Ishikawa (cell line): ENCODE data around the gene PTPRM.

Source experiments
- CEBPB ChIP-seq: IDR thresholded peaks from 2 replicates; pipeline ENCODE4 v1.6.1; 2012
- CREB1 ChIP-seq: IDR thresholded peaks from 2 replicates; pipeline ENCODE4 v1.6.1; 2012; ENCODE audit warnings: low read depth
- EGR1 ChIP-seq: IDR thresholded peaks from 2 replicates; pipeline ENCODE4 v1.6.1; 2012
- EP300 ChIP-seq: IDR thresholded peaks from 2 replicates; pipeline ENCODE4 v1.6.1; 2012; ENCODE audit warnings: borderline replicate concordance
- FOXM1 ChIP-seq: IDR thresholded peaks from 2 replicates; pipeline ENCODE4 v1.6.1; 2012; ENCODE audit warnings: low read depth, borderline replicate concordance
- NFIC ChIP-seq: IDR thresholded peaks from 2 replicates; pipeline ENCODE4 v1.6.1; 2012
- RAD21 ChIP-seq: IDR thresholded peaks from 2 replicates; pipeline ENCODE4 v1.6.1; 2012; ENCODE audit warnings: low read depth
- TAF1 ChIP-seq: IDR thresholded peaks from 2 replicates; pipeline ENCODE4 v1.6.1; 2012; ENCODE audit warnings: low read depth, mild to moderate bottlenecking
- TCF12 ChIP-seq: IDR thresholded peaks from 2 replicates; pipeline ENCODE4 v1.6.1; 2012; ENCODE audit warnings: low read depth
- TEAD4 ChIP-seq: IDR thresholded peaks from 2 replicates; pipeline ENCODE4 v1.6.1; 2012
- YY1 ChIP-seq: IDR thresholded peaks from 2 replicates; pipeline ENCODE4 v1.6.1; 2012; ENCODE audit warnings: low read depth
- ZBTB7A ChIP-seq: IDR thresholded peaks from 2 replicates; pipeline ENCODE4 v1.6.1; 2012; ENCODE audit warnings: low read depth
- TF ChIP-seq, protein P1 (sequence below): IDR thresholded peaks from 2 replicates; pipeline ENCODE4 v1.6.1; 2012
- TF ChIP-seq, protein P2 (sequence below): IDR thresholded peaks from 2 replicates; pipeline ENCODE4 v1.6.1; 2012
- TF ChIP-seq, protein P3 (sequence below): IDR thresholded peaks from 2 replicates; pipeline ENCODE4 v1.6.1; 2012; ENCODE audit warnings: low read depth, mild to moderate bottlenecking

The PTPRM gene

DNA sequence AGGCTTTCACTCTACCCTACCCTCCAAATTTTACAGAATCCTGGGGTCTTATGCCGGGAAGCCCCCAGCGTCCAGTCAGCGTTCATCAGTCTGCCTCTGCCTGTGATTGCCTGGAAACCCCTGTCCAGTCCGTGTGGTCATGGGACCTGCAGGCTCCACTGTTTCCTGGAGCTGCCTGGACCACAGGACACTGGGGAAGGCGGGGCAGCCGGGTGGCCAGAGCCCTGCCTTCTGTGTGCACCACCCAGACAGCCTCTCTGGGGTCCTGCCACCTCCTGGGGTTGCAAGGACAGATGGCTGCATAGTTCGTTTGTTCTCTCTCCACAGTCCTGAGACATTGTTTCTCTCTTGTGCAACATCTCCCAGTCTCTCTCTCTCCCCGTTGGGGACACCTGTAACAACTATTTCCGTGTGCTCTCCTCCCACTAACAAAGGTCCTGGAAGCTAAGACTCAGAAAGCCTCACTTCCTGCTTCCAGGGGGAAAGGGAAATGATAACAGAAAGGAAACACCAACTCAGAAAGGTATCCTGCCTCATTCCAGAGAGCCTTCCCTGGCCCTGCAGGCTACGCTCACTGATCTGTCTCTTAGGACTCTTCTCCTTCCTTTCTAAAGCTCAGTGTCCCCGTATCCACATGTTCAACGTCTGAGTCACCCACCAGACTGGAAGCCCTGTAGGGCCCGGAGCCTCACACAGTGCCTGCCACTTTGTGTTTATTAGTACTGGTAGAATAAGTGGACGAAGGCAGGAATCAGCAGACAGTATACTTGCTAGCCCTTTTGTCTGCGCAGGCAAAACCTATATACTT lies 849.3 kb downstream of the PTPRM start:
- TF ChIP-seq, protein P1, sequence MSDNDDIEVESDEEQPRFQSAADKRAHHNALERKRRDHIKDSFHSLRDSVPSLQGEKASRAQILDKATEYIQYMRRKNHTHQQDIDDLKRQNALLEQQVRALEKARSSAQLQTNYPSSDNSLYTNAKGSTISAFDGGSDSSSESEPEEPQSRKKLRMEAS: no peak

DNA sequence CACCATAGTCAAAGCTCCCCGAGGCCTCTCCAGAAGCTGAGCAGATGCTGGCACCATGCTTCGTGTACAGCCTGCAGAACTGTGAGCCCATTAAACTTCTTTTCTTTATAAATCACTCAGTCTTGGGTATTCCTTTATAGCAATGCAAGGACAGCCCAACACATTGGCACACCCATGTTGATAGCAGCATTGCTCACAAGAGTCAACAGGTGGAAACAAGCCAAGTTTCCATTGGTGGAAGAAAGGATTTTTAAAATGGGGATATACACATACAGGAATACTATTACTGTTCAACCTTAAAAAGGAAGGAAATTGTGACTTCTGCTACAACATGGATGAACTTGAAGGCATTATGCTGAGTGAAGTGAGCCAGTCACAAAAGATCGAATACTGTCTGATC lies 855.3 kb downstream of the PTPRM start:
- TF ChIP-seq TEAD4 (no peak), RAD21 (no peak), TAF1 (no peak), EGR1 (no peak), FOXM1 (no peak), CEBPB (no peak), YY1 (no peak), CREB1 (no peak), EP300 (no peak), NFIC (no peak), TCF12 (no peak), ZBTB7A (no peak)
- TF ChIP-seq, protein P2, sequence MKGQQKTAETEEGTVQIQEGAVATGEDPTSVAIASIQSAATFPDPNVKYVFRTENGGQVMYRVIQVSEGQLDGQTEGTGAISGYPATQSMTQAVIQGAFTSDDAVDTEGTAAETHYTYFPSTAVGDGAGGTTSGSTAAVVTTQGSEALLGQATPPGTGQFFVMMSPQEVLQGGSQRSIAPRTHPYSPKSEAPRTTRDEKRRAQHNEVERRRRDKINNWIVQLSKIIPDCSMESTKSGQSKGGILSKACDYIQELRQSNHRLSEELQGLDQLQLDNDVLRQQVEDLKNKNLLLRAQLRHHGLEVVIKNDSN: no peak
- TF ChIP-seq, protein P3, sequence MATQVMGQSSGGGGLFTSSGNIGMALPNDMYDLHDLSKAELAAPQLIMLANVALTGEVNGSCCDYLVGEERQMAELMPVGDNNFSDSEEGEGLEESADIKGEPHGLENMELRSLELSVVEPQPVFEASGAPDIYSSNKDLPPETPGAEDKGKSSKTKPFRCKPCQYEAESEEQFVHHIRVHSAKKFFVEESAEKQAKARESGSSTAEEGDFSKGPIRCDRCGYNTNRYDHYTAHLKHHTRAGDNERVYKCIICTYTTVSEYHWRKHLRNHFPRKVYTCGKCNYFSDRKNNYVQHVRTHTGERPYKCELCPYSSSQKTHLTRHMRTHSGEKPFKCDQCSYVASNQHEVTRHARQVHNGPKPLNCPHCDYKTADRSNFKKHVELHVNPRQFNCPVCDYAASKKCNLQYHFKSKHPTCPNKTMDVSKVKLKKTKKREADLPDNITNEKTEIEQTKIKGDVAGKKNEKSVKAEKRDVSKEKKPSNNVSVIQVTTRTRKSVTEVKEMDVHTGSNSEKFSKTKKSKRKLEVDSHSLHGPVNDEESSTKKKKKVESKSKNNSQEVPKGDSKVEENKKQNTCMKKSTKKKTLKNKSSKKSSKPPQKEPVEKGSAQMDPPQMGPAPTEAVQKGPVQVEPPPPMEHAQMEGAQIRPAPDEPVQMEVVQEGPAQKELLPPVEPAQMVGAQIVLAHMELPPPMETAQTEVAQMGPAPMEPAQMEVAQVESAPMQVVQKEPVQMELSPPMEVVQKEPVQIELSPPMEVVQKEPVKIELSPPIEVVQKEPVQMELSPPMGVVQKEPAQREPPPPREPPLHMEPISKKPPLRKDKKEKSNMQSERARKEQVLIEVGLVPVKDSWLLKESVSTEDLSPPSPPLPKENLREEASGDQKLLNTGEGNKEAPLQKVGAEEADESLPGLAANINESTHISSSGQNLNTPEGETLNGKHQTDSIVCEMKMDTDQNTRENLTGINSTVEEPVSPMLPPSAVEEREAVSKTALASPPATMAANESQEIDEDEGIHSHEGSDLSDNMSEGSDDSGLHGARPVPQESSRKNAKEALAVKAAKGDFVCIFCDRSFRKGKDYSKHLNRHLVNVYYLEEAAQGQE: no peak
- TF ChIP-seq, protein P1: no peak

DNA sequence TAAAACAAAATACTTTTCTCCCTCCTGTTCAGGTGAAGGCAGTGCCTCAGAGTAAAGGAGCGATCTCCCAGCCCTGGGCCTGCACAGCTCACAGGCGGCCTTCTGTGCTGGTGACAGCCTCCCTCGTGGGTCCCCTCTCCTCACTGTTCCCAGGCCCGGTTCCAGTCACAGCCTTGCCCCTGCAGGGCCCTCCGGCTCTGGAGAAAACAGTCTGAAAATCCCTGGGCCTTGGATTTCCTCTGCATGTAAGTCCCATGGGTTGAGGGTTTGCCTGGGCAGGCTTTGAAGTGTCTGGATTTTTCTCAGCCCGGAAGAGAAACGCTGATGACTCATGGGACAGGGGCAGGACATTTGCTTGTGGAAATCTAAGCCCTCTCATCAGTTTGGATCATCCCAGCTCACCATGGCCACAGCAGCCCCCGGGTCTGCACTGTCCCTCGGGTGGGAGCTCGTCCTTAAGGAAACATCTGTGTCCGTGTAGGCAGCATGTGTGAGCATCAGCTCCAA lies 856.0 kb downstream of the PTPRM start:
- TF ChIP-seq EP300 (no peak), NFIC (no peak), RAD21 (no peak), CEBPB (no peak), TCF12 (no peak), TAF1 (no peak), FOXM1 (no peak), ZBTB7A (no peak), TEAD4 (no peak), EGR1 (no peak), CREB1 (no peak), YY1 (no peak)
- TF ChIP-seq, protein P2: no peak
- TF ChIP-seq, protein P1: no peak
- TF ChIP-seq, protein P3: no peak

DNA sequence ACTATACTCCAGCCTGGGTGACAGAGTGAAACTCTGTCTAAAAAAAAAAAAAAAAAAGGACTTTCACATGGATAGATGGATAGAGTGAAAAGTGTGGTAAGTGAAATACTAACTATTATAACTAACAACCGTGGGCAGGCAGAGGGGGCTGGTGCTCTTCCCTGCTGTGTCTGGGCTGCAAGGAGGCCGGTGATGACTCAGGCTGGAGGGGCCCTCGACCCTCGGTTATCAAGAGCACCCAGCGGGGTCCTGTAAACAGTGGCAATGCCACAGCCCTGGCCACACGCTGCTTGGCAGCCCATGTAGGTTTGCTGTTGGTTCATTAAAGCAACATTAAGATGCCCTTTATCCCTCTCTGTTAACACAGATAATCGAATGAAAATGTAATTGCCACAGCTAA lies 857.4 kb downstream of the PTPRM start:
- no peak for TF ChIP-seq FOXM1
- no peak for TF ChIP-seq EP300

DNA sequence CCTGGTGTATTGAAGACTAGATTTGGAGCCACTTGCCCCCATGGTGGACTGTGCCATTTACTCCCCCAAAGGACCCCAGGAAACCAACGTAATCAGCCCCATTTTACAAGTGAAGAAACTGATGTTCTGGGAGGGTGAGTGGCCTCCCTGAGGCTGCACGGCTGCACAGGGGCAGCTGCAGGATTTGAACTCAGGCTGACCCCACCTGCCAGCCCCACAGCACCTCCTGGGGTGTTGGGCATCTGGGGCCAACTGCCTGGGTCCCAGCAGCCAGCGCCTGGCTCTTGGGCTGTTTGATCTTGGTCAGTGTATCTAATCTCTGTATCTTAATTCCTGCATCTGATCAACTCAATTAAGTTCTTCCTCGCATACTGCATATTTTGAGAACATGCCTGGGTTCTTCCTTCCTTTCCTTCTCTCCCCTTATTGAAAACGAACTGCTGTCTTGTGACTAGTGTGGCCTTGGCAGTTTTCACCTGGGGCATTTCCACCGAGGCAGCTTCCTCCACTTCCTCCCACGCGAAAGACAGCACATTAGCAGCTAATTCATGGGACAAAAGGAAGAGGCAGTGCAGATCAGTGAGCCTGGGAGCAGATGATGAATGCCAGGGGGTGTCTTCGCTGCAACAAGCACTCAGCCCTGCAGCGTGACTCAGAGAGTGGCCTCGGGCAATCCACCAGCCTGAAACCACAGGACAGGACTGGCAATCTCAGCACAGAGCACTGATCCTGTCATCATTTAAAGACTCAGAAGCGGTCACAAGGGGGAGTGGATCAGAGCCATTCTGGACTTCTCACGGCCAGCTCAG lies 858.0 kb downstream of the PTPRM start:
- no peak for TF ChIP-seq TEAD4
- TF ChIP-seq, protein P1: no peak
- no peak for TF ChIP-seq FOXM1
- no peak for TF ChIP-seq TAF1
- TF ChIP-seq CREB1: no peak
- no peak for TF ChIP-seq NFIC
- TF ChIP-seq ZBTB7A: no peak
- TF ChIP-seq EGR1: no peak
- TF ChIP-seq, protein P3: no peak
- TF ChIP-seq CEBPB: no peak
- TF ChIP-seq EP300: no peak
- TF ChIP-seq, protein P2: no peak
